ENCODE measurements around the gene GPANK1.

- TF ChIP-seq CTCF (IDR thresholded peaks at IDR 0.05) (no peak), POLR2A (IDR thresholded peaks at IDR 0.05) (no peak)
Measured at GRCh38 chr6:31621320-31621939, 43.4 kb downstream of the GPANK1 start.
